Measurements from ENCODE around the gene NAXD.
"Not testable (repeated sequence)": the region's sequence is repeated elsewhere in the genome, so short reads cannot be mapped to it uniquely, and the experiment has no call there.

NAXD gene

GRCh38 chr13:110597041-110597689 is 18.2 kb upstream of the NAXD start:
- DNase-seq, result no peak

- DNase-seq, result no peak
Measured at GRCh38 chr13:110600261-110600819, 15.0 kb upstream of the NAXD start.

GRCh38 chr13:110600980-110601379 is 14.4 kb upstream of the NAXD start:
- DNase-seq, result no peak

DNA sequence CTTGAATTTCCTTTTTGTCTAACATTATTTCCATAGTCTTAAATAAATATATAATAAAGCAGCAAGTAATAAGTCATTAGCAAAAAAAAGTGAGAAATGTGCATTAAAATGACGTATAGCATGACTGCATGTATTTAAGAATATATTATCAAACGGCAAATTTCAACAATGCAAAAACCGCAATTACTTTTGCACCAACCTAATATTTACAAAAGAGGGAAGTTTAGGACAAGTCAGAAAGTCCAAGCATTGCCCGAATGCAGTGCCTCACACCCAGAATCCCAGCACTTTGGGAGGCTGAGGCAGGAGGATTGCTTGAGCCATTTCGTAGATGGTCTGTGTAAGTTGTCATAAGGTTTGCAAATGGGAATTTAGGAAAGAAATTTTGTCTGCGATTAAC is 10.2 kb upstream of the NAXD start:
- DNase-seq, result no peak

DNA sequence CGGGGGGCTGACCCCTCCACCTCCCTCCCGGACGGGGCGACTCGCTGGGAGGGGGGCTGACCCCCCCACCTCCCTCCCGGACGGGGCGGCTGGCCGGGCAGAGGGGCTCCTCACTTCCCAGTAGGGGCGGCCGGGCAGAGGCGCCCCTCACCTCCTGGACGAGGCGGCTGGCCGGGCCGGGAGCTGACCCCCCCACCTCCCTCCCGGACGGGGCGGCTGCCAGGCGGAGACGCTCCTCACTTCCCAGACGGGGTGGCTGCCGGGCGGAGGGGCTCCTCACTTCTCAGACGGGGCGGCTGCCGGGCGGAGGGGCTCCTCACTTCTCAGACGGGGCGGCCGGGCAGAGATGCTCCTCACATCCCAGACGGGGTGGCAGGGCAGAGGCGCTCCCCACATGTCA is 9.1 kb upstream of the NAXD start:
- not testable (repeated sequence) for DNase-seq

DNA sequence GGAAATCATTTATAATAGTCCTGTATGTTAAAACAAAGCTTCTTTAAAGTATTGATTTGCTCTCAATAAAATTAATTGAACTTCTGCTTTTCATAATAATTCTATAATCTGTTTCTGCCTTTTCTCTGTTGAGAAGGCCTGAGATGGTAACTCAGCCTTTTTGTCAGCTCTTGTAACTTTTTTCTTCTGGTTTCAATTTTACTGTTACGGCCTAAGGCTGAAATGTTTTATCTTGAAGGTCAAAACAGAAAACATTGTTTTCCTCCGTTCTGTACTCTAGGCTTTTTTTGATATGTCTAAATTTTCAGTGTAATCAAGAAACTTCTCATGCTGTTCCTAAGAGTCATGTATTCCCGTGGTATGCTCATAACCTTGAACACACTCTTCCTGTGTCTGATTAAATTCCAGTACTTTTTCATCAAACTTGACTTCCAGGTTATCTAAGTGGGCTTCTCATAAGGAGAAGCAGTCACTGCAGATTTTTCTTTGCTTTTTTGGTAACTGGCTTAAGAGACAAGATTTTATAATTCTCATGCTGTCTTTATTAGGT is 7.6 kb upstream of the NAXD start:
- DNase-seq, result no peak

GRCh38 chr13:110610955-110611595 is 4.3 kb upstream of the NAXD start:
- DNase-seq, result no peak

GRCh38 chr13:110615005-110615321 is 382 bp upstream of the NAXD start:
- DNase-seq, result no peak

DNA sequence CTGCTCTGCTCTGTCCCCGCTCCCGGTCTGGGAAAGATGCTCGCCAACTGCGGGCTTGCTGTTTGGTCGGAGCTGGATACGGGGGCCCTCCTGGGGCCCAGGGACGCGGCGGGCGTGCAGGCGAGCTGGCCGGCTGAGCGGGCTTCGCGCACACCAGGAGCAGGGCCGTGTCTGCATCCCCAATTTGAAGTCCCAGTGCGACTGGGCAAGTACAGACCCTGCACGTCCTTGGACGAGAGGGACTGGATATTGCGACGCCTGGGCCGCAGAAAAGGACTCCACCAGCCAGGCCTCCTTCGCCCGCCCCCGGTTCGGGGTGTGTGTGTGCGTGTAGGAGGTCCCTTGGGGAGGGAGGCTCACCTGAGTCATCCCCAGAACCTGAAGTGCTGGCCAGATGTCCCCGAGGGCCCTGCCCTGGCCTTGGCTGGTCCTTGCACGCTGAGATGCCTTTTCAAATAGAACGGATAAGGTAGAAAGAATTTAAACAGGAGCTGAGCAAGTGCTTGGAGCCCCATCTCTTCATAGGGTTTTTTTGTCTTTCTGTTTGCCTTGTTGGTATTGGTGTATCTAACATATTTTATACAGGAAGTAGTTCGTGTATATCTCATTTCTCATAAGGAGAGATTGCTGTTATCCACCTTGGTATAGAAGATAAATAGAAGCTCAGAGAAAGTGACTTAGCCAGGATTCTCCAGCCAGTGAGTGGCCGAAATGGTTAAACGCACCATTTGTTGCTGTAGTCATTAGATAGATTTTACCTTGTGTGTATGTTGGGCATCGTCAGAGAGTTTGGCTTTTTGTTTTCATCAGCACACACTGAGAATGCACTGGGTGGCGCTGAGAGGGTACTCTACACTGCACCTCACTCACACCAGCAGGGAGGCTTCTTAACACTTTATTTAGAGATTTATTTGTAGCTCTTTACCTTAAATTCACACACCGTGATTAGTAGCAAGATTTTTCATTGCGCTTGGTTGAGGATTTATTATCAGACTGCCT is 1.1 kb downstream of the NAXD start:
- DNase-seq, result no peak

GRCh38 chr13:110617321-110618072 is 2.2 kb downstream of the NAXD start:
- no peak for DNase-seq

- no peak for DNase-seq
Measured at GRCh38 chr13:110618167-110618566, 2.8 kb downstream of the NAXD start.

DNA sequence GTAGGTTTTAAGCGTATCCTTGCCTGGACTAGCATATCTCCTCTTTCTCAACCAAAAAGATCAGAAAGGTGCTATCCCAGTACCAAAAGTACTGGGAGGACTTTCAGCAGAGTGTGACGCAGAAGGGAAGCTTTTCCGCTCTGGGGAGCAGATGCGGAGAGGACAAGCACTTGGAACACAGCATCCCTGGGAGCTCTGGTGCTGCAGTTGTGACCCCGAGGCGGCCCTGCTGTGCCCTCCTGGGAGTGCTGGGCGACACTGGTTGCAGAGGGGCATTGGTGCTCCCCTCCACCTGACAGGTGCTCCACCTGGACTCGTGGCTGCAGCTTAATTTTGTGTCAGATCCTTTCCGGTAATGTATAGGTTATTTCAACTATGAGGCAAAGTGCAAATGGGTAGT is 3.4 kb downstream of the NAXD start:
- no peak for DNase-seq

DNA sequence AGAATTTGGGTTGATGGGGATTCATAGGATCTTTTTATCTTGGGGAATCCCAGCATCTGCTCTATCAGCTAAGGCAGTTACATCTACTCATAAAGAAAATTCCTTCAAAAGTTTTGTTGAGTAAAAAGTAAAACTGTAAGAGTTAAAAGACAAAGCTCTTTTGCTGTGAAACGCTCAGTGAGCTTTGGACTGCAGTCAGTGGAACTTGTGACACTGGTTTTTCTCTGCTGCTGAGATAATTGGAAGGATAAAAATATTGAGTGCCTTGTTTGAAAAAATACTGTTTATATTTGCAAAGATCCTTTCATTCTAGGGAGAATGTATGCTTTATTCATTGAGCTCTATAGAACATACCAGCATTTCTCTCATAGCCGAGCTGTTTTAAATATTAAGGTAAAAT is 5.3 kb downstream of the NAXD start:
- DNase-seq, result no peak

- no peak for DNase-seq
Measured at GRCh38 chr13:110624766-110625756, 9.7 kb downstream of the NAXD start.

DNA sequence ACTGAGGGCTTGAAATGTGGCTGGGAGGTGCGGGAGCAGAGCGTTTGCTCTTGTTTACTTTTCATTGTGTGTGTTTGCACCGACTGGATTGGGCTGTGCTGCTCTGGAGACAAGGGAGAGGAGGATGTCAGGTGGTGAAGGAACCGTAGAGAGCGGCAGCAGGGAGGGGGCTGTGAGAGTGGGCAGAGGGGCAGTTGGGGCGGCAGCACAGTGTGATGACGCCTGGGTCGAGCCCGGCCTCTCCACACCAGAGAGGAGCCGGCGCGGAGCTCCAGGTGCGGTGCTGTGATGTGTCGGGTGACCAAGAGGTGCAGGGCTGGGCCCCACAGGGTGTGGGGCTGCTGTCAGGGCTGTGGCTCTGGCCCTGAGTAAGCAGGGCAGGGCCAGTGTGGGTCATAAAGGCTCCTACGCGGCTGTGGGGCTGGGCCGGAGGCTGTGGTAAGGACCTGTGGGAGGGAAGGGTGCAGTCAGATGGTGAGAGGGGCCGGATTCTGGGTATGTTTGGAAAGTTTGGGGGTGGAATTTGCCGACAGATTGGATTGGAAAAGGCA is 10.5 kb downstream of the NAXD start:
- DNase-seq, result no peak

- DNase-seq, result no peak
Measured at GRCh38 chr13:110626521-110626920, 11.2 kb downstream of the NAXD start.

DNA sequence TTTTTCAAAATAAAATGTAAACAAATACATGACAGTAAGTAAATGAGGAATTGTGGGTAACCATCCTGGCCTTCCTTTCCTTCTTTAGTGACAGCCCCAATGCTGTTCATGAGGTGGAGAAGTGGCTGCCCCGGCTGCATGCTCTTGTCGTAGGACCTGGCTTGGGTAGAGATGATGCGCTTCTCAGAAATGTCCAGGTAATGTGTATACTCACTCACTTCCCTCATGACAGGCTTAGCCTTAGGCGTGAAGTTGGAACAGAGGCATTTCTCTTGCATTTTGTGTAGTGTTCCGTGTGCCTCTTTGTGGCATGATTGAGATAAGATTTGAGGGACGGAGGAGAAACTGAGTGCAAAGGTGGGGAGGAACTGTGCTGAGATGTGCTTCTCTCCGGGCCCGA is 12.0 kb downstream of the NAXD start:
- DNase-seq, result no peak

- DNase-seq, result no peak
Measured at GRCh38 chr13:110627761-110628476, 12.6 kb downstream of the NAXD start.

GRCh38 chr13:110628477-110628793 is 13.1 kb downstream of the NAXD start:
- no peak for DNase-seq

DNA sequence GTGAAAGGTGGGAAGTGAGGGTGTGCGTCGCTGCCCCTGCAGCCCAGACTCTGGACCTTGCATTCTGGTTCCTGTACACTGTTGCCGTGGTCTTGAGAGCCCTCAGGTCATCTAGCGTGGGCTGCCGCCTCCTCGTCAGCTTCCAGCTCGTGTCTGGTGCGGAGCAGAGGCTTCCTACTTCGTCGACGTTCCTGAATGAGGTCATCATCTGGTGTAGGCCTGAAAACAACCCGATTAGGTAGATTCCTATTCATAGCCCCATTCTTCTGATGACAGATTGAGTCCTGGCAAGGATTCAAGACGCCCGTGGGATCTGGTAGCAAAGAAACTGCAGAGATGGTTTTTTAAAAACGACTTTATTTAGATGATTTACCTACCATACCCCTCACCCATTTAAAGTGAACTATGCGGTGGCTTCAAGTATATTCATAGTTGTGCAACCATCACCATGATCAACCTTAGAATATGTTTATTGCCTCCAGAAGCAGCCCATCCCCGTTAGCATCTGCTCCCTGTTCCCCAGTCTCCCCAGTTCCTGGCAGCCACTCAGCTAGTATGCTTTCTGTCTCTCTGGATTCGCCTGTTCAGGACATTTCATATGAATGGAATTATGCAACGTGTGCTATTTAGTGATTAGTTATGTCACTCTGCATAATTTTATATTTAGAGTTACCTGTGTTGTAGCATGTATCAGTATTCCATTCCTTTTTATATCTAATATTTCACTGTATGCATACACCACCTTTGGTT is 13.8 kb downstream of the NAXD start:
- no peak for DNase-seq

Measured in NCI-H524 treated with DMSO at 0.1 percent for 48 hours (cell line).